Measurements from ENCODE around the gene BCL2L11. TPM values are rescaled to one million over a fixed set of nuclear protein-coding genes. Genes with fewer than 3 reads are reported as not detected.
A peak's percentile ranks its signal among the peaks of the same experiment; 100 is the strongest.

The BCL2L11 gene
- total and polyA plus RNA-seq, 9 of the 15 experiments (the other 6 are each of a cell fraction or from before 2014, with no cell fraction given) = 2.2 to 18.8 (median 5.0) TPM

- no peak overlapping the region for H3K4me3 ChIP-seq
- no peaks in the 10 kb centered on the region for H3K9me1 ChIP-seq (ENCODE audit: control insufficient read depth, insufficient read depth, low read length)
- no TSS peak for BruUV-seq (replicated peaks)
- no peak for FAIRE-seq
- H3K36me3 ChIP-seq (ENCODE audit: control insufficient read depth, insufficient read depth, low read length) = no peaks in the 10 kb centered on the region
- intact Hi-C loops (cut with micrococcal nuclease) = loop anchor here (10.0 kb wide), 1 partner anchor 299 kb away; no protein-coding TSS in a partner anchor
- no peaks in the 10 kb centered on the region for H3K27me3 ChIP-seq (ENCODE audit: control insufficient read depth in 2 of 2, insufficient read depth in 2 of 2, low read length in 2 of 2)
- H3K27ac ChIP-seq (ENCODE audit: extremely low read depth, low read depth, low read length) = no peak overlapping the region
- DNase-seq (ENCODE audit: extremely low read depth in 1 of 4, low spot score in 3 of 4) = no peak
- no peak overlapping the region for H3K4me2 ChIP-seq (ENCODE audit: insufficient read depth, low read length)
- no peak overlapping the region for H3K9ac ChIP-seq (ENCODE audit: insufficient read depth in 1 of 2, low read depth in 2 of 2, low read length in 2 of 2)
- H4K20me1 ChIP-seq (replicated peaks; ENCODE audit: control insufficient read depth, insufficient read depth, low read length) = no peaks in the 10 kb centered on the region; the same call in 1 of the 2 replicates
- no peaks in the 10 kb centered on the region for H3K9me3 ChIP-seq (replicated peaks; ENCODE audit: control insufficient read depth, insufficient read depth, low read depth, low read length)
- 0% methylated on average over 1 of the region's 1 CpG for WGBS (ENCODE audit: insufficient coverage, low coverage, missing lambda C conversion rate)
- no peak for ATAC-seq
- in situ Hi-C loops (cut with MboI) = no loop called here
- CTCF ChIA-PET (ENCODE audit: low intra/inter-chr PET ratio) = no interaction called here
- POLR2A ChIA-PET = interaction anchor here (1.2 kb wide), 1 partner anchor 16 kb away, joined by 4 read pairs; no protein-coding TSS in a partner anchor
- TF ChIP-seq C11orf30 (IDR thresholded peaks at IDR 0.05; ENCODE audit: low read depth) (peak; percentile 60), MAFF (IDR thresholded peaks at IDR 0.05; ENCODE audit: low read length) (peak; percentile 29; the same call in 1 of the 2 replicates), ARID2 (IDR thresholded peaks at IDR 0.05) (no peak), SP2 (IDR thresholded peaks at IDR 0.05; ENCODE audit: extremely low read depth, low read depth, low read length, poor library complexity, severe bottlenecking) (no peak), PCBP2 (IDR thresholded peaks at IDR 0.05; ENCODE audit: low read depth, low read length, poor library complexity, severe bottlenecking) (no peak), NFIC (IDR thresholded peaks at IDR 0.05) (peak; percentile 31; the same call in 1 of the 2 replicates), HDGF (IDR thresholded peaks at IDR 0.05) (no peak), ARHGAP35 (IDR thresholded peaks at IDR 0.05; ENCODE audit: partially characterized antibody) (no peak), ZNF316 (IDR thresholded peaks at IDR 0.05) (peak; percentile 62), ZBTB12 (CRISPR knock-in tag; IDR thresholded peaks at IDR 0.05) (no peak), HINFP (tag; conservative IDR thresholded peaks at IDR 0.05; ENCODE audit: low read depth) (no peak), ZNF717 (CRISPR knock-in tag; IDR thresholded peaks at IDR 0.05) (no peak), CC2D1A (IDR thresholded peaks at IDR 0.05) (no peak), PCBP1 (IDR thresholded peaks at IDR 0.05; ENCODE audit: low read depth, low read length, poor library complexity, severe bottlenecking) (no peak), RHOXF2B (CRISPR knock-in tag; conservative IDR thresholded peaks at IDR 0.05) (no peak), MECOM (CRISPR knock-in tag; IDR thresholded peaks at IDR 0.05) (no peak), PBX2 (CRISPR knock-in tag; IDR thresholded peaks at IDR 0.05; ENCODE audit: low read depth) (no peak), PBX2 (tag; conservative IDR thresholded peaks at IDR 0.05; ENCODE audit: low read depth) (no peak)
- H2AFZ ChIP-seq (ENCODE audit: low read depth, low read length) = no peak overlapping the region
- no peaks in the 10 kb centered on the region; a peak in 1 of 5 replicates for H3K4me1 ChIP-seq (replicated peaks in 1 of 2; ENCODE audit: control insufficient read depth in 2 of 2, insufficient read depth in 2 of 2, low read length in 2 of 2)
- no peaks in the 10 kb centered on the region for H3K79me2 ChIP-seq (ENCODE audit: control insufficient read depth, insufficient read depth, low read length)
Measured at GRCh38 chr2:111113838-111114237, 6.9 kb upstream of the BCL2L11 start.
